ENCODE results near the gene TOM1L2.

The TOM1L2 gene

DNA sequence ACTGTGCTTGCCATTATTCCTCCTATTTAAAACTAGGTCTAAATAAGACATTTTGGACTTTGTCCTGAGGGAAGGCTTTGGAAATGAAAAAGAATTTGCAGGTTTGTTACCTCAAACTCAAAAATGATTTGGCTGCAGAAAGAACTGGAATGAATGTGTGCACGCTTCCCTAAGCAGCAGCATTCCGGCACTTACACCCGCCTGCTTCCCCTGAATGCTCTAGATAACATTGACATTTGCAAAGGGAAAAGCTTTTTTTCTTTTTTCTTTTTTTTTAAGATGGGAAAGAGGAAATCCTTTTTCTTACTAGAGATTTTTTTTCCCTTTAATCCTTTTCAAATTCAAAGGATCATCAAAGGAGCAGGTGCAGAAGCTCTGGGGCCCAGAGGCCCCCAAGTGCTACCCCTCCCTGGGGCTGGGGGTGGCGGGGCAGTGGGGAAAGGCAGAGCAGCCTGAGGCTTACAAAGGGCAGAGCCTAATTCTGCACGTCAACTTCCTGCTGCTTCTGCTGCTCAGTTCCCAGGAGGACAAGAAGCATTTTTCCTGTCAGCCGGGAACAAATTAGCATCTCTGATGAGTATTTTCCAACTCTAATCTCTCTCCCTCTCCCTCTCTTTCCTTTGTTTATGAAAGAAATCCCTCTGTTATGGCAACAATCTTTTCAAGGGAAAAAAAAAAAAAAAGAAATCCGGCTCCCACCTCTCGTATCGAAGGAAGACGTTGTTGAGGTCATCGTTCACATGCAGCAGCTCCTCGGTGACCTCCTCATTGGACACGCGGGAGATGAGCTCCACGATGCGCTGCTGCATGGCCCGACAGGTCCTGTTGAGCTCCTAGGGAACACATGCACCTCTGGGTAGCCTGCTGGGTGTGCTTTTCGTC, 103.3 kb downstream of the TOM1L2 start:
- peaks cover 44% of the 10 kb centered on the region for H3K36me3 ChIP-seq

DNA sequence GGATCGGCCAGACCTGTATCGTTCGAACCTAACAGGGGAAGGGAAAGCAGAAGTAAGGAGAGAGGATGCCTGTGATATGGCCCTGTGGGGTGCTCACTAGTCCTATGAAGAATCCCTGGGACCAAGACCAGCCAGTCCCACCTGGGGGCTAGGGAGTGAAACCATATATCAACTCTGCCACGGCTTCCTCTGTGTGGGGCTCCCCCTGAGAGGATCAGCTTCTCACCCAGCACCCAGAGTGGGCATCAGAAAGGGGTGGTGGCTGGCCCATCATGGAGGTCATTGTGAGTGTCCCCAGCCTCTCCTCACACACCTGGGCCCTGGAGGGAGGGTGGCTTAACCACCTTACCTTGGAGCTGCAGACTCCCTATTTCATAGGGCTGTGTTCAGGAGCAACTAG, 105.3 kb downstream of the TOM1L2 start:
- TF ChIP-seq, protein P1, sequence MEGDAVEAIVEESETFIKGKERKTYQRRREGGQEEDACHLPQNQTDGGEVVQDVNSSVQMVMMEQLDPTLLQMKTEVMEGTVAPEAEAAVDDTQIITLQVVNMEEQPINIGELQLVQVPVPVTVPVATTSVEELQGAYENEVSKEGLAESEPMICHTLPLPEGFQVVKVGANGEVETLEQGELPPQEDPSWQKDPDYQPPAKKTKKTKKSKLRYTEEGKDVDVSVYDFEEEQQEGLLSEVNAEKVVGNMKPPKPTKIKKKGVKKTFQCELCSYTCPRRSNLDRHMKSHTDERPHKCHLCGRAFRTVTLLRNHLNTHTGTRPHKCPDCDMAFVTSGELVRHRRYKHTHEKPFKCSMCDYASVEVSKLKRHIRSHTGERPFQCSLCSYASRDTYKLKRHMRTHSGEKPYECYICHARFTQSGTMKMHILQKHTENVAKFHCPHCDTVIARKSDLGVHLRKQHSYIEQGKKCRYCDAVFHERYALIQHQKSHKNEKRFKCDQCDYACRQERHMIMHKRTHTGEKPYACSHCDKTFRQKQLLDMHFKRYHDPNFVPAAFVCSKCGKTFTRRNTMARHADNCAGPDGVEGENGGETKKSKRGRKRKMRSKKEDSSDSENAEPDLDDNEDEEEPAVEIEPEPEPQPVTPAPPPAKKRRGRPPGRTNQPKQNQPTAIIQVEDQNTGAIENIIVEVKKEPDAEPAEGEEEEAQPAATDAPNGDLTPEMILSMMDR (IDR thresholded peaks at IDR 0.05) = no peak
- Histone ChIP-seq H3K4me3 (ENCODE audit: low read depth in 1 of 2, low read length in 1 of 2) (no peak overlapping the region), H3K27ac (no peak overlapping the region), H3K9me3 (no peaks in the 10 kb centered on the region), H3K36me3 (peaks cover 55% of the 10 kb centered on the region), H3K27me3 (no peaks in the 10 kb centered on the region), H3K4me1 (ENCODE audit: control insufficient read depth in 1 of 2, insufficient read depth in 1 of 2, low read depth in 1 of 2, low read length in 1 of 2) (peaks cover 0 to 6% of the 10 kb centered on the region in 2 experiments)

More for the DNA sequence above, 103.3 kb downstream of the TOM1L2 start:
- Histone ChIP-seq H3K9me3 (no peaks in the 10 kb centered on the region), H3K4me3 (ENCODE audit: low read depth in 1 of 2, low read length in 1 of 2) (no peak overlapping the region), H3K27ac (no peak overlapping the region), H3K27me3 (no peaks in the 10 kb centered on the region), H3K4me1 (ENCODE audit: control insufficient read depth in 1 of 2, insufficient read depth in 1 of 2, low read depth in 1 of 2, low read length in 1 of 2) (peaks cover 12 to 22% of the 10 kb centered on the region in 2 experiments)
- TF ChIP-seq, protein P1 (IDR thresholded peaks at IDR 0.05) = no peak

DNA sequence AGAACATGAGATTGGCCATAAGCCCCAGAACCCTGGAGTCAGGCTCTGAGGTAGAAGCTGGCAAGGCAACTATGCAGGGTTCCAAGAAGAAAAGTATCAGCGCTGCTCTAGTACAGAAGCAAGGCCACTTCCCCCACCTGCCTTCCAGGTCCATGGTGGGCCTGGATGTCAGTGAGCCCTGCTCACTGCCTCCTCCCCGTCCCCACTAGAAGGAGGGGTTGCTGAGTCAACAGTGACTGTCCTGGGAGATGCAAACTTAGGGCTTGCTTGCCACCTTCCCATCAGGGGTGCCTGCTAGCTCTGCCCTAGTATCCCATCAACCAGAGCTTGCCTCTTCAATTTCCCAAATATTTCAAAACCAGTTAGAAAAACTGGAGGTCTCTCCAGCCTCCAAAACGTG, 105.8 kb downstream of the TOM1L2 start:
- H3K4me3 ChIP-seq (ENCODE audit: low read depth in 1 of 2, low read length in 1 of 2) = no peak overlapping the region
- H3K27me3 ChIP-seq = no peaks in the 10 kb centered on the region
- H3K4me1 ChIP-seq (ENCODE audit: control insufficient read depth in 1 of 2, insufficient read depth in 1 of 2, low read depth in 1 of 2, low read length in 1 of 2) = peaks cover 0 to 4% of the 10 kb centered on the region in 2 experiments
- no peak overlapping the region for H3K27ac ChIP-seq
- H3K36me3 ChIP-seq = peaks cover 57% of the 10 kb centered on the region
- TF ChIP-seq, protein P1 (IDR thresholded peaks at IDR 0.05) = no peak
- no peaks in the 10 kb centered on the region for H3K9me3 ChIP-seq

DNA sequence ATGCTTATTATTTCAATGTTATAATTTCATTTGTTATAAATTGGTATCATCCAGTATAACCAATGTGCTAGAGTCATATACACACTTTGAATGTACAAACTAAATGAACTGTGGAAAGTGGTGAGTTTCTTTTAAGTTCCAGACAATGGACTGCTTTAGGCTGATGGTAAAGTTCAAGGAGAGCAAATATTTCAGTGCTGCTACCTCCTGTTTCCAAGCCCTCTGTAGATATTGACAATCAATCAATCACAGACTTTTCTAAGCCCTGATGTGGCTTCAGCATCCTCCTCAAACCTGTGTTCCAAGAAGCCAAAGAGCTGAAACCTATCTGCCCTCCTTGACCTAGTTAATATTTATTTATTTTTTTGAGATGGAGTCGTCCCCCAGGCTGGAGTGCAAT, 107.2 kb downstream of the TOM1L2 start:
- Histone ChIP-seq H3K36me3 (peaks cover 60% of the 10 kb centered on the region), H3K4me3 (ENCODE audit: low read depth in 1 of 2, low read length in 1 of 2) (no peak overlapping the region), H3K9me3 (no peaks in the 10 kb centered on the region), H3K4me1 (ENCODE audit: control insufficient read depth in 1 of 2, insufficient read depth in 1 of 2, low read depth in 1 of 2, low read length in 1 of 2) (peaks cover 0 to 2% of the 10 kb centered on the region in 2 experiments), H3K27me3 (no peaks in the 10 kb centered on the region), H3K27ac (no peak overlapping the region)
- TF ChIP-seq, protein P1 (IDR thresholded peaks at IDR 0.05) = no peak

DNA sequence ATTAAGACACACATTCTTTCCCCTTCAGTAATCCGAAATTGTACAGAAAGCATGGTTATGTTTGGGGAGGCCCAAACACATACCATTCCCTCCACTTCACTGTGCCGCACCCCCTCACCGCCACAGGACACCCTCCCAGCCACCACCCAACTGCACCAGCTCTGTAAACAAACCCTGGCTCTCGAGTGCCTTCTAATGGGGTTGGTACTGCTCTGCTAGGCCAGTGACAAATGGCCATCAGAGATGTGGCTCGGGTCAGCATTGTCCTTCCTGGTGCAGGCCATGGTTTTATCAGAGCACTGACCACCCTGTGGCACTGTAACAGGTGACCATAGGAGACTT, 111.5 kb downstream of the TOM1L2 start:
- TF ChIP-seq, protein P1 (IDR thresholded peaks at IDR 0.05) = no peak
- no peak overlapping the region for H3K4me3 ChIP-seq (ENCODE audit: low read depth in 1 of 2, low read length in 1 of 2)
- peaks cover 0 to 3% of the 10 kb centered on the region in 2 experiments for H3K4me1 ChIP-seq (ENCODE audit: control insufficient read depth in 1 of 2, insufficient read depth in 1 of 2, low read depth in 1 of 2, low read length in 1 of 2)
- no peaks in the 10 kb centered on the region for H3K27me3 ChIP-seq
- H3K36me3 ChIP-seq = peaks cover 21% of the 10 kb centered on the region
- H3K27ac ChIP-seq = no peak overlapping the region
- H3K9me3 ChIP-seq = no peaks in the 10 kb centered on the region
